MM.1S (cell line): ENCODE measurements around the gene MKLN1.

Experiments used
- DNase-seq: peaks from one replicate; pipeline ENCODE4 v3.0.0-alpha.2; 2015
- H2AFZ ChIP-seq: fragments of 300-600 bp; sonication (generic); 2 replicates; pipeline ENCODE4 v1.6.0; 2016; ENCODE audit warnings: antibody characterized with exemption, low read length
- H3F3A ChIP-seq: fragments of 300-600 bp; sonication (generic); 2 replicates; pipeline ENCODE4 v1.6.1; 2016; ENCODE audit warnings: mild to moderate bottlenecking, antibody characterized with exemption, low read length, moderate library complexity, mixed read lengths; ENCODE audit not compliant: insufficient read depth
- H3K27ac ChIP-seq: fragments of 300-600 bp; sonication (generic); 2 replicates; pipeline ENCODE4 v1.5.1; 2016; ENCODE audit warnings: mild to moderate bottlenecking, low read length
- H3K27me3 ChIP-seq: fragments of 300-600 bp; sonication (generic); replicated peaks from 2 replicates; pipeline ENCODE4 v1.6.0; 2016; ENCODE audit warnings: low read length; ENCODE audit not compliant: insufficient read depth
- H3K36me3 ChIP-seq: fragments of 300-600 bp; sonication (generic); replicated peaks from 2 replicates; pipeline ENCODE4 v1.6.1; 2016; ENCODE audit warnings: mild to moderate bottlenecking, low read length, mixed read lengths; ENCODE audit not compliant: insufficient read depth
- H3K4me1 ChIP-seq: fragments of 300-600 bp; sonication (generic); 2 replicates; pipeline ENCODE4 v1.6.1; 2016; ENCODE audit warnings: low read length, mixed read lengths
- H3K4me2 ChIP-seq: fragments of 300-600 bp; sonication (generic); 2 replicates; pipeline ENCODE4 v1.6.0; 2016; ENCODE audit warnings: low read depth, low read length
- H3K4me3 ChIP-seq: fragments of 300-600 bp; sonication (generic); 2 replicates; pipeline ENCODE4 v1.5.1; 2016; ENCODE audit warnings: low read length, mixed read lengths
- H3K79me2 ChIP-seq: fragments of 300-600 bp; sonication (generic); 2 replicates; pipeline ENCODE4 v1.6.1; 2016; ENCODE audit warnings: mixed run types, low read length, mixed read lengths
- H3K9ac ChIP-seq: fragments of 300-600 bp; sonication (generic); 2 replicates; pipeline ENCODE4 v1.6.1; 2016; ENCODE audit warnings: low read length, mixed read lengths
- H3K9me2 ChIP-seq: fragments of 300-600 bp; sonication (generic); replicated peaks from 2 replicates; pipeline ENCODE4 v1.6.1; 2016; ENCODE audit warnings: mild to moderate bottlenecking, low read length, mixed read lengths; ENCODE audit not compliant: insufficient read depth
- H3K9me3 ChIP-seq: fragments of 300-600 bp; sonication (generic); replicated peaks from 2 replicates; pipeline ENCODE4 v1.6.1; 2016; ENCODE audit warnings: mild to moderate bottlenecking, low read length, mixed read lengths; ENCODE audit not compliant: insufficient read depth
- H4K20me1 ChIP-seq: fragments of 300-600 bp; sonication (generic); 2 replicates; pipeline ENCODE4 v1.6.1; 2016; ENCODE audit warnings: mild to moderate bottlenecking, low read length, moderate library complexity, mixed read lengths; ENCODE audit not compliant: insufficient read depth
- CTCF ChIP-seq: fragments of 300-600 bp; sonication (generic); IDR thresholded peaks from 2 replicates; pipeline ENCODE4 v1.5.1; 2016; ENCODE audit warnings: antibody characterized with exemption, low read length, mixed read lengths
- EZH2 ChIP-seq: fragments of 300-600 bp; sonication (generic); optimal IDR thresholded peaks from 2 replicates; pipeline ENCODE3; 2017; ENCODE audit warnings: low read depth, mild to moderate bottlenecking, antibody characterized with exemption, low read length, mixed read lengths
- EZH2phosphoT487 ChIP-seq: fragments of 300-600 bp; sonication (generic); IDR thresholded peaks from 2 replicates; pipeline ENCODE4 v1.6.1; 2018; ENCODE audit warnings: antibody characterized with exemption, low read length

Gene MKLN1

GRCh38 chr7:131298608-131298992 lies 29.1 kb upstream of the MKLN1 start:
- no peaks in the 10 kb centered on the region for H3K27me3 ChIP-seq
- DNase-seq: no peak
- H3K4me2 ChIP-seq: no peak overlapping the region
- H3F3A ChIP-seq: no peaks in the 10 kb centered on the region
- no peaks in the 10 kb centered on the region for H3K79me2 ChIP-seq
- H3K9me3 ChIP-seq: no peaks in the 10 kb centered on the region
- no peak overlapping the region for H3K4me3 ChIP-seq
- no peaks in the 10 kb centered on the region for H3K36me3 ChIP-seq
- no peaks in the 10 kb centered on the region for H3K4me1 ChIP-seq
- H3K9me2 ChIP-seq: no peaks in the 10 kb centered on the region
- H2AFZ ChIP-seq: no peak overlapping the region
- no peak for TF ChIP-seq CTCF
- no peak for TF ChIP-seq EZH2
- no peak for TF ChIP-seq EZH2phosphoT487
- no peak overlapping the region for H3K27ac ChIP-seq
- no peaks in the 10 kb centered on the region for H4K20me1 ChIP-seq
- no peak overlapping the region for H3K9ac ChIP-seq

GRCh38 chr7:131299074-131299473 lies 28.6 kb upstream of the MKLN1 start:
- H3K4me3 ChIP-seq: no peak overlapping the region
- H3K4me2 ChIP-seq: no peak overlapping the region
- H3K4me1 ChIP-seq: no peaks in the 10 kb centered on the region
- H3K27me3 ChIP-seq: no peaks in the 10 kb centered on the region
- H3K9me3 ChIP-seq: no peaks in the 10 kb centered on the region
- no peak for TF ChIP-seq EZH2
- TF ChIP-seq EZH2phosphoT487: no peak
- no peak for TF ChIP-seq CTCF
- no peaks in the 10 kb centered on the region for H4K20me1 ChIP-seq
- no peaks in the 10 kb centered on the region for H3K79me2 ChIP-seq
- H3K9me2 ChIP-seq: no peaks in the 10 kb centered on the region
- DNase-seq: no peak
- no peak overlapping the region for H3K9ac ChIP-seq
- H3K27ac ChIP-seq: no peak overlapping the region
- no peak overlapping the region for H2AFZ ChIP-seq
- H3F3A ChIP-seq: no peaks in the 10 kb centered on the region
- H3K36me3 ChIP-seq: no peaks in the 10 kb centered on the region

DNA sequence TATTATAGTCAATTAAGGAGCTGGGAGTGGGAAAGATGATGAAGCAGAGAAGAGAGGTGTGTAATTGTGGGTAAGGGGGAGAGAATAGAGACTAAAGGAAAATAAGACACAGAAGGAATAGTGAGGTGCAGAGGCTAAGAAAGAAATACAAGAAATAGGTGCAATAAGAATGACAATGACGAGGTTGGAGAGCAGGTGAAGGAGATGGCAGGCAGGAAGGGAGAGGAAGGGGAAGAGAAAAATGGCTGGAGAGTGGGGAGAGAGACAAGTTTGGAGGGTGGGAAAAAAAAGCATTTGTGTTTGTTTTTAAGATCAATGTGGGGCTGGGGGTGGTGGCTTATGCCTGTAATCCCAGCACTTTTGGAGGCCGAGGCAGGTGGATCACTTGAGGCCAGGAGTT lies 27.6 kb upstream of the MKLN1 start:
- H4K20me1 ChIP-seq: no peaks in the 10 kb centered on the region
- DNase-seq: no peak
- no peak overlapping the region for H3K27ac ChIP-seq
- H3K4me1 ChIP-seq: no peaks in the 10 kb centered on the region
- no peak overlapping the region for H3K9ac ChIP-seq
- no peak overlapping the region for H3K4me3 ChIP-seq
- no peak overlapping the region for H3K4me2 ChIP-seq
- H3K9me2 ChIP-seq: no peaks in the 10 kb centered on the region
- H2AFZ ChIP-seq: no peak overlapping the region
- H3K9me3 ChIP-seq: no peaks in the 10 kb centered on the region
- TF ChIP-seq EZH2phosphoT487: no peak
- TF ChIP-seq EZH2: no peak
- TF ChIP-seq CTCF: no peak
- H3K79me2 ChIP-seq: no peaks in the 10 kb centered on the region
- no peaks in the 10 kb centered on the region for H3F3A ChIP-seq
- no peaks in the 10 kb centered on the region for H3K36me3 ChIP-seq
- no peaks in the 10 kb centered on the region for H3K27me3 ChIP-seq
